Hippocampal formation (tissue), 2 donors: ENCODE data around the gene BLID.
A peak's percentile ranks its signal among the peaks of the same experiment; 100 is the strongest.

ENCODE experiments used
- DNase-seq, 2 donors: peaks; one replicate each; lab custom pipeline; 2025; lab: John Stamatoyannopoulos, UW

Gene BLID, protein sequence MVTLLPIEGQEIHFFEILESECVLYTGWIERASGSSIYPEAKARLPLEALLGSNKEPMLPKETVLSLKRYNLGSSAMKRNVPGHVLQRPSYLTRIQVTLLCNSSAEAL

DNA sequence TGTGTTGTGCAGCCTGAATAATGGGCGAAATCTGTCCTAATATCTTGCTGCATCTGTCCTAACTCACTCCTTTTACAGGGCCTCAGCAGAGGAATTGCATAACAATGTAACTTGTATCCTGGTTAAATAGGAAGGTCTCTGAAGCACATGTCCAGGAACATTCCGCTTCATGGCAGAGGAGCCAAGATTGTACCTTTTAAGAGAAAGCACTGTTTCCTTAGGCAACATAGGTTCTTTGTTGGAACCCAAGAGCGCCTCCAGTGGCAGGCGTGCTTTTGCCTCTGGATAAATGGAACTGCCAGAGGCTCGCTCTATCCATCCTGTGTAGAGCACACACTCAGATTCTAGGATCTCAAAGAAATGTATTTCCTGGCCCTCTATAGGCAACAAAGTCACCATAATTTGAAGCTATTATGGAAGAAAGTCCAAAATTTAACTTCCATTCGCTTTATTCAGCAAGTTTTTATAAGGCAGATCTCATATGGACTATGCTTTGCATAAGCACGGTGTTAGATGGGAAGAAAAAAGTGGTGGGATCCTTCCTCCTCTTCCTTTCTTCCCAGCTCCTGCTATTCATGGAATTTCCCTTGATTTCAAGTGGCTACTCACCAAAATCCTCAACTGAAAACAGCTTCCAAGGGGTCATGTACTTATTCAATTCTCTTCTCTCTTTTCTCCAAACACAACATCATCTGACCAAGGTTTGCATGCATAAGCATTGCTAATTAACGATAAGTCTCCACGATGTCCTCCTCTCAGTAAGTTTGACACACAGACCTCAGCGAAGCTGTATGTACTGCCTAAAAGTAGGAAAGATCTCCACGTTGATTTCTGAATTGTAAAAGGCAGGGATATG lies at the start of gene BLID:
BLID (minus strand) TSS at position 692 of the 856 bp plus-strand sequence; CDS start at position 399, 293 bp downstream.
- no peak for DNase-seq

DNA sequence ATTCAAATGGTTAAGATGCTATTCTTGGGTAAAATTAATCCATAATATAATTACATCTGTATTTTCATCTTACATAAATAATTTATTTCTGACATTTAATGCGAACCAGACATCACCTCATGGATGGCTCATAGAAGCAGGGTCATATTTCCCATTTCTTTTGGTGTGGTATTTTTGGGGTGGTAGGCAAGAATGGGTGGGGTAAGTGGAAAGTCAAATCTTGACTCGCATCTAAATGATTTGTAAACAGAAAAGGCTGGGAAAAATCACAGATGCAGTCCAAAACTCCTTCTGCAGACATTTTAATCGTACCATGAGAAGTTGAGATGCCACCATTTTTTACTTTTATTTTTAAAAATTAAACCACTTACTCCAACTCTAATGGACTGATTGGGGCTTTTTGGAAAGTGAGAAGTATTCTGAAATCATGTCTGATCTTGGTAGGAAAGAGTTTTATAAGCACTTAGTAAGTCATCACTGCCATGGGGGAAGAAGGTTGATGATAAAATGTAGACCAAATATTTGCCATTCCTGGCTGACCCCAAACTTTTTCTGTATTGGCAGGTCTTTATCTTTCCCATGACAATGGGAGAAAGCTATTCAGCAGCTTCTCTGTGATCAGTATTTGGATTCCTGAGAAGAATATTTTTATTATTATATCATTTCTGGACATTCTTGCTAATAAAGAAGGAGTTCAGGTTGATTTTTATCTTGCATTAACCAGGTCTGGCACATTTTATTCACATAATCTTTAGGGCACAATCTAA lies 47.2 kb upstream of the BLID start:
- DNase-seq, result no peak

DNA sequence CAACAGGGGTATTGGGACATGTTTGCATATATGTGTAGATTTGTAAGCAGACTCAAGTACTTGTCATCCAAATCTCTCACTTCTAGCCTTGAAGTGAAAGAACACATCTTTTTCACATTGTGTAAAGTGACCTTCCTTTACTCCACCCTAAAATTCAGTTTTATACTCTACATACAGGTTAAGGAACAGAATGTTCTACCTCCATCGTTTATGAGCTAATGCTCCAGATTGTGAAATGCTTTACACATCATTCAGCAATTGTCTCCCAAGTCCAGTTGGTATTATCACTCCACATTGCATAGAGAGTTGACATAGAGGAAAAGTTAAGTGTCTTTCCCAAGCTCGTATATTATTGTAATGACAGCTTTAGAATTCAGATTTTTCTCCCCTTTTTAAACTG lies 46.1 kb upstream of the BLID start:
- DNase-seq, result no peak

DNA sequence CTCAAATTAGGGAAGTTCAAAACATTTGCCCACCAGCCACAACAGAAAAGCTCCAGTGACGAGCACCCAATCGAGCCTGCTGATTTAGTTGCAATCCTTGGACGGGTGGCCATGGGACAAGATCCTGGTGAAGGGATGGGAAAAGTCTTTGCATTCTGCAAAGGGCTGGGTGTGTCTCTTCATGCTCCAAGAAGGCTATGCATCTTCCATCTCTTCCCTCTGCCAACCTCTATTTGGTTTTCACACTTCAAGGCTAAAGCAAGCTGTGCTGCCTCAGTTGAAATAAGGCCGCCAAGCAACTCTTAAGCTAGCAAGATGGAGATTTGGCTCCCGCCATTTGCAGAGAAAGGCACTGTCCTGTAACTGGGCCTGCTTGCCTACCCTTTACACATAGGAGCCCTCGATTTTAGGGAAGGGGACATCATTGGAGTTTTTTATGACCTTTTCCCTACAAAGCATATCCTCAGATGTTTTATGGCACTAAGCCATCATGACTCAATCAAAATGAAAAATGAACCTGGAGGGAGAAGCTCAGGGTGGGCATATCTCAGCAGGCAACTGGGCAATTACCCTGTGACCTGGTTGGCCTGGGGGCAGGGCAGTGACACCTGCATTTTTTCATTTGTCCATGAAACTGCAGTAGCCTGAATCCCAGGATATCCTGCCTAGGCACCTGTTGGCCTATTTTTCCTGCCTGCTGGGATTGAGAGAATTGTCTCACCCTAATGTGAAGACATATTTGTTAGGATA lies 45.0 kb upstream of the BLID start:
- no peak for DNase-seq

DNA sequence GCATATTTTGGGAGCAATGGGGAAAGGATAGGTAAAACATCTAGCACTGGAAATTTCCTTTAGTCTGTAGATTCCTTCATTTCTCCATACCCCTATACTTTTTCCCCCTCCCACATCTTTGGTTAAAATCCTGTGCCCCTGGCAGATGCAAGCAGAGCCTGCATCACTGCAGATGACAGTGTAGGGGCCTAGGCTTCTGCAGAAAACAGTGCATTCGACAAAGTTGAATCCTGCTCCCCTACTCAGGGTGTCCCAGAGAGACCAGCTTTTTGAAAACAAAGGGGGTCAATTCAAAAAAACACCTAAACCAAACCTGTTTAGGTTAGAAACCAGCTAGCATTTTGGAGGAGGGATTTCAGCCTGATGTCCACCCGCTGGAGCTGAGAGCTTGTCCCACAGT lies 43.8 kb upstream of the BLID start:
- no peak for DNase-seq

DNA sequence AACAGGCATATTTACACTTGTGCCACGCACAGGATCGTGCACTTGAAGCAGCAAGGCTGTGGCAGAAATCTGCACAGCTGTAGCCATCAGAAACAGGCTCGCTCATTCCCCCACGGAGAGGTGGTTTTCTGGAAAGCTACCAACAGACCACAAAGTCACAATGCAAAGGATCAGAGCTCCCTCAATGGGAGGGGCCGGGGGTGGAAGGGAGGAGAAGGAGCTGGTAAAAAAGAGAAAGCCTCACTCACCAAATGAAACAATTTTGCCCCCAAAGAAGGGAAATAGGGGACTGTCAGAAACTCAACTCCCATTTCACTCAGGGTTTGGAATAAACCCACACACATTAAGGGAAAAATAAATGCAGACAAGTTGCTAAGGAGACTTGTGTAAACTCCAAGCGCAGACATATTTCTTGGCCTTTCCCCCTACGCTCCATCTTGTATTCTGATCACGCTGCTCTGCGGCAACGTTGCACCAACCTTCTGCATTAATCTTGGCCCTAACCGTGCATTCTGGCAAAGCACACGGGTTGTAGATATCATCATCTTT lies 43.2 kb upstream of the BLID start:
- DNase-seq, result peak; percentile 47 to 73

DNA sequence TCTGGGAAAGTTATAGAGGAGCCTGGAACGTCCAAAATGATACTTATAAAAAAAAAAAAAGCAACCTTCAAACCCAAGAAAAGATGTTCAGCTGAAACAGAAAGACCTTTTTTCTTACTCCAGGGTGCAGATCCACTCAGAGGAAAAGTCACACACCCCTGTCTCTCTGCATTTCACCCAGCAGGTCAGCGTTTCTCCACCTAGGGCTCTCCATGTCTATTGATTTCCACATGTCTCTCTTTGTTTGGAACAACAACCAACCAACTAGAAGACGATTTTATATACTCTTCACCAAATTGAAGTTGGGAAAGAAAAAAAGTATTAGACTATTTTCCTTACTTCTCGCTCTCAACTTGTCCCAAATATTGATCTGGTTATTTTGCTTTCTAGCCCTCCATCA lies 42.2 kb upstream of the BLID start:
- no peak for DNase-seq

DNA sequence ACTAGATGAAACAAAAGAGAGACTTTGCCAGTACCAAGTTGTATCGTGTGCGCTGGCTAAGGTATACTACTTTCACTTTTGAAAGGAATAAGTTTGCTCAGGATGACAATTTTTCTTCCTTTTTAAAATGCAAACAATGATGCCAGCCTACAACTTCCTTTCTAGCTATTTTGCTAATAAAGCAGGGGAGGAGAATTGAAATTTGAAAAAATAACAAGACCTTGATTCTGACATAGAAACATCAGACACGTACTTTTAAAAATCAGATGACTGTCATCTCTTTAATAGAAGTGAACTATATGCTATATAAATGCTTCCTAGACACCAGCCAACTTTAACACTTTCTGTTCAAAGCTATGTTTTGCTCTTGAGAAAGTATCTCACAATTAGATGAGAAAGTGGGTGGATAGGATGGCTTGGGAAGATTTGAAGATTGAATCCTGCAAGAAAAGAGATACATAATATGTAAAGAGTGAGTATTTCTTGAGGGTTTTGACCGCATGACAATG lies 41.7 kb upstream of the BLID start:
- peak in 1 of 2 donors; percentile 65 for DNase-seq

DNA sequence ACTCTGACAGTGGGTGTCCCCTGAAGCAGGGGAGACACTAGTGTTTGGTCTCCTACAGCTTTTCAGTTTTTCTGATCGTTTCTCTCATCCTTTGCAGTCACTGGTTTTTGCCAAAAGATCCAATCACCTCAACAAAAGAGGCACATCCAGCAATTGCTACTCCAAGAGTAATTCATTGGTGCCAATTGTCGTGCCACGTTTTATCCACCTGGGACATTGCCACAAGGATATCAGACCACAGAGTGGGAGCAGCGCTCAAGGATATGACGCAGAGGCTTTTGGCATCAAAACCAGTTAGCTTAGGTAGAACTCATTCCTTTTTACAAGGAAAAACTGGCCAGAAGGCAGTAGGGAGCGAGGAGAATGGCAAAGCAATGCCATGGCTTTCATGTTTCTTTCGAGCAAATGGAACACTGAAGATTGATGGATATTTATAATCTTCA lies 40.9 kb upstream of the BLID start:
- DNase-seq, result peak in 1 of 2 donors; percentile 46

DNA sequence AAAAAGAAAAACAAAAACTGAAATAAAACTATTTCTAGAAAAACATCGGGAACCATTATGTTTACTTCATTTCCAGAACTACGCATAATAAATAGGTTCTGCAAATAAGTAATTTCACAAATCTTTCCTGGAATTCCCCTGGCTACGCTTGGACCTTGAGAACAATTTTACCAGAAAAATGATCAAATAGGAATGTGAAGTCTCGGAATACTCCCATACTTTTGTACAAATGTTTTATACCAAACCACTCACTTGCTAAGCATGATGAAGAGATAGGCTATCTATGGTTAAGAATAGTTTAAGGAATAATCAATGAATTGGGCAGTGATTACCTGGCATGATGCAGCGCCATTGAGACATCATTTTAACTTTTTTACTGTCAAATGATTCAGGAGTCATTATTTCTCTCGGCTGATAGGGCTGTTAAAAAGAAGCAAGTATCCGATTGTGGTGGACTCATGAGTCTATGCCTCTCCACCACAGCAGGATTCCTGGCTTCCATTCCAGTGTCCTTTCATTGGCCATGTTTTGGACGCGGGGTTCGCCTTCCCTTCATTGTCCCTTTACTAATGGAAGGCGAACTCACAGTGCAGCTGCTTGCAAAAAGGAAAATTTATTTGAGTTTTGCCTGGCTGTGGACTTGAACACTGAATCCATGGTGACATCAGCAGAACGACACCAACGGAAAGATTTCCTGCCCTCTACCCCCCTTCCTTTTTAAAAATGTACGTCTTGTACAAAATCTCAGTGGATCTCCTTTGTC lies 39.9 kb upstream of the BLID start:
- peak in 1 of 2 donors; percentile 50 for DNase-seq

DNA sequence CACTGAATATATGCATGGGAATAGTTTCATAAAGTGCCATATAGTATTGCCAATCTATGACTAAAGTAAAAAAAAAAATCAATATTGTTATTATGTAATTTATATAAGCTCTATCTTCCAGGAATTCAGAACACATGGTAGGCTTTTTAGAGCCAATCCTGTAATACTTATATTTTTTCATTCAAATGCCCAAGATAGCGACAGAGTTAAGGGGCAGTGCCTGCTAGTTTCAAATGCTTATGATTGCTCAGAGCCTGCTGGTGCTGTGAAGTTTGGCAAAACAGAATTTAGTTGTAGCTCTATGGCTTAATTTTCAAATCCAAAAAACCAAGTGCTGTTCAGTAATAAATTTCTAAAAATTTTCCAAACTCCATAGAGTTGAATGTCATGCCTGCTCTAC lies 39.0 kb upstream of the BLID start:
- DNase-seq, result no peak

DNA sequence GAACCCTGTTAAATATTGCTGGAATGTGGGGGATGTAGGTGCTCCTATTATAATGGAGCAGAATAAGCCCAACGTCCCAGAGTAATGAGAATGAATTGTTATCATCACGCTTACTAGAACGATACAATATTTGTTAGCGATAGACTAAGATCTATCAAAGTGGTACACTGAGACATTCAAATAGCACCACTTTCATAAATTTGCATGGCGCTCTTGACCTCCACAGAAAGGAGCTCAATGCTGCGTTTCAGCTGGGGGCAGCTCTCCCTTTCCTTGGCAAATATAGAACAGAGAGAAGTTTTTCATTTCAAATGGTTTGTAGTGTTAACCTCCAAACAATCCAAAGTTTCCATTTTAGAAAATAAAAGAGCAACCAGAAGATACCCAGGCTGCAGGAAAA lies 38.2 kb upstream of the BLID start:
- no peak for DNase-seq

DNA sequence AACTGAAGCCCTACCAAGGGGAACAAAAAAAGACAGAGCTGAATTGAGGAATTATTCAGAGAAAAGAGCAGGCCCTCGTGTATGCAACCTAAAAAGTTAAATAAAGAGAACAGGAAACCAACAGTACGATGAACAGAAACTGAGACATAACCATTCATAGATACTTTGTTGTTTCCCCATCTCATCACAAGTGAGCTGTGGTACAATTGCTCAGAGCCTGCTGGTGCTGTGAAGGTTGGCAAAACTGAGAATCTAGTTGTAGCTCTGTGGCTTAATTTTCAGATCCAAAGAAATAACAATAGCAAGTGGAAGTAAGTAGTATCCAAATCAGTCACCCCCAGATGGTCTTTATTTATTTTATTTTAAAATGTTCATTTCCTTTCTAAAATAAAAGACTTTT lies 37.7 kb upstream of the BLID start:
- DNase-seq, result peak in 1 of 2 donors; percentile 52

DNA sequence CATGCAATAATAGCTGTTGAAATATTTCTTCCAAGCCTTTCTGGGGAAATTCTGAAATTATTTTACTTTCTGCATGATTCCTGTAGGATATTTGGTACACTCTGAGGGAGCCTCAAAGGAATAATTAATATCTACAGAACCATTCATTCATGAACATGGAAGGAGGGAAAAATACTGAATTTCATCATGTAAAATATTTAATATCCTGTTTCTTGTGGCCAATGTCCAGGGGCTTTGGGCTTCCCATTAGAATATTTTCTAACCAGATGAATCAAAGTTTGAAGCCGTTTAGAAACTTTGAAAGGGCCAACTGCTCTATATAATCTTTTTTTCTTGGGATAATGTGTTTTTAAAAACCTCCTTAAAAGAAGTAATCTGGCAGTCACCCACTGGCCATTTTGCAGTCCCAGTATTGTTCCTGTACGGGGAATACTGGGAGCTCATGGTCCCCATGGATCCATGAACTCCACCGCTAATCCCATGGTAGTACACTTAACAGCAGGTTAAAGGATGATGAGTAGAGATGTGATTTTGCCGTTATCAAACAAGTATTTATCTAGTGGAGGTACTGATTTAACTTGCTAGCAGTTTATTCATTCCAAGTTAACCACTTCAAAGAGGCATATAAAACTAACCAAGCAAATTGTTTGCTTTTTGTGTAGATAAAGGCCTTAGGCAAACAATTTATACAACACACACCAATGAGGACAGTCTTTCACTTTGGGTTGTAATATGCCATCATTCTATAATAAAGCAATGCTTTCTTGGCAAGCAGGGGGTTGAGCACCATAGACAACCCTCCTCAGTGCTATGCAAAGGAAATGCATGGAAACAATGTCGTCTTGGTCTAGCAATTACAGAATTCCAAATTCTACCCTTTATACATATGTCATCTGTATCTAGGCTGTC lies 34.5 kb upstream of the BLID start:
- DNase-seq, result no peak

DNA sequence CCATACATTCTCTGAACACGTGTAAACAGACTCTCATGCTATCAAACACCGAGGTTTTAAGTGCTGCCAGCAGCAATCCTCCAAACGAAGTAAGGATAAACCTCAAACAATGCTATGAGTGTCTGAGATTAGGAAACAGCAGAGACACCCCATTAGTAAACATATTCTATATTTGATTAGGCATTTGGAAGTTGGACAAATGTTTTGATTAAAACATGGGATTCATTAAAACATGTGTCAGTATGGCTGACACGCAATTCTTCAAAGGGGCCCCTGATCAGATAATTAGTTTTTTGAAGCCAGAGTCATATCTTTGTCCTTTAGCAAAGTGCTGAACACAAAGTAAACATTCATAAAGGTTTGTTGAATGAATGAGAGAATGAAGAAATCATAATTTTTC lies 33.2 kb upstream of the BLID start:
- no peak for DNase-seq

DNA sequence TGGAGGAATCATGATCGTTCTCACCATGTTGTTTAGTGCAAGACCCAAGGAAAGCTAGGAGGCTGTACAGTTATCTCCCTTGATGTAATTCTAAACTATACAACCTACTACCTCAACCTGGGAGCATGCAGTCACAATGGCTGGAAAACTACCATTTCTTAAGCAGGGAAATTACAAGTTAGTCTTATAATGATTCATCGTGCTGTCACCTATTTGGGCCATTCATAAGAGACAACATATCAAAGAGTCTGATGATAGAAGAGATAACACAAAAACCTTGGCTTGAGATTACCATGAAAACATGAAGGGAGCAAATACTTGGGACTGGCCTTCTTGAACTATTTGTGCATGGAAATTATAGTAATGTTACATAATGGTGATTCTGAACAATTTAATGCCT lies 30.5 kb upstream of the BLID start:
- no peak for DNase-seq

DNA sequence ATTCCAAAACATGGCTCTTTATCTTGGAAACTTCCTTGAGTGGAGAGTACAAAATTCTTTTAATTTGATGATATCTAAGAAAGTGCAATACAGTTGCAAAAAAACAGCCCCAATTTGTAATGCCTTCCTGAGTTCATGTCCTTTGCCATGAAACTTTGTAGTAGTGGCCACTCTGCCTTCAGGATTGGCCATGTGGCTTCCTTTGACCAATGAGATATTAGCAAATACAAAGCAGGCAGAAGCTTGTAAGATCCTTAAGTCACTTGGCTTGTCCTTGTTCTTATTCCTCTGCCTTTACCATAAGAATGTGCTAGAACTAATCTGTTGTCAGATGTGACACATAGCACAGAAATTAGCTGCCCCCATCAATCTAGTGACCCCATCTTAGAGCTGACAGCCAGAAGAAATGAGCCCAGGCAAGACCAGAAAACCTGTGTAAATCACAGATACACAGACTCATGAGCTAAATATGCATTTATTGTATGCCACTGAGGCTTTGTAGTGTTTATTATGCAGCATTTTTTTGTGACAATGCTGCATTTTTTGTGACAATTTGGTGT lies 29.8 kb upstream of the BLID start:
- DNase-seq, result no peak

DNA sequence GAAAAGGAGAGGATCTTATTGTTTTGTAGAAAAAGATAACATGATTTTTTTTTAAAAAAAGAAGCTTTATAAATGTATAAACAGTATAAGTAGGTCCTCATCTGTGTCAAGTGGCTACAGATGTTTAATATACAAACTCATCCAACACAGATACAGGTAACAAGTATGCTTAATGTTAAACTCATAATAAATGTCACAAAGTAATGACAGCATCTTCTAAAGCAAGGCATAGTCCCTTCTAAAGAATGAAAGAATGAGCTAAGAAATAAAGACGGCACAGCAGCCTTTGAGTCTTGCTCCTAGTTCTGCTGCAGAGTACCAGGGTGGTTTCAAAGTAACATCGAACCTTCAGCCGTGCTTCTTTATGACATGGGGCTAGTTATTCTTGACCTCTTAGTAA lies 28.7 kb upstream of the BLID start:
- DNase-seq, result no peak

DNA sequence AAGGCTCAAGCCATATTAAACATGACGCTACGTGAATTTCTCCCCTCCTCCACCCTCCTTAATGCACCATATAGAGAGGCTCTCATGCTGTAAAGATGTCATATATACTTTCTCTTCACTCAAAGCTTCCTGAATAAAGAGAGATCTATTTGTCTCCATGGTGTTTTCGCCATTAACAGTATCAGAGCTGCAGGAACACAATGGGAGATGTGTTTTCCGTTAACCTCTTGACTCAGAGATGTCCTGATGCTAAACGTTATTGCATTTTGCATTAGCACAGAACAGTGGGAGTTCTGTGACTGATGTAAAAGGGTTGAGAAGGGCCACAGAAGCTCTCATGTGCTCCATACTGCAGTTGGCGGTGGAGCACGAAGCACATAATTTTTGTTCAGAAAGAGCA lies 25.7 kb upstream of the BLID start:
- peak in 1 of 2 donors; percentile 43 for DNase-seq
